ENCODE results near the gene SEC24D. TPM values are rescaled to one million over a fixed set of nuclear protein-coding genes. Genes with fewer than 3 reads are reported as not detected.

SEC24D gene
- total RNA-seq, 2 donors from 2014 or later: 41.5 to 60.4 TPM

Other genes starting within 250 kb of the SEC24D start
- gene METTL14, start 150.7 kb downstream of the SEC24D start, total RNA-seq: 10 to 100 TPM; 50.0 to 55.7 TPM
- gene SYNPO2, start 52.7 kb upstream of the SEC24D start, total RNA-seq: under 1 TPM; 0.31 to 0.35 TPM